Sigmoid colon (tissue), 4 donors: ENCODE results near the gene MGMT.

Experiments used
- CTCF ChIP-seq, 4 experiments: fragments of 450-650 bp in 3 of 4; fragments of 200-600 bp in 1 of 4; IDR thresholded peaks; one replicate each; pipeline ENCODE4 v1.5.1; 2016 to 2019; ENCODE audit warnings: antibody characterized with exemption in 4 of 4, mild to moderate bottlenecking in 3 of 4, moderate library complexity in 2 of 4
- POLR2A ChIP-seq, 2 donors: fragments of 450-650 bp; IDR thresholded peaks; one replicate each; pipeline ENCODE4 v1.6.1; 2016; ENCODE audit warnings: antibody characterized with exemption in 2 of 2, mild to moderate bottlenecking in 2 of 2, moderate library complexity in 2 of 2
- POLR2AphosphoS5 ChIP-seq, 4 donors: sonication (generic); formaldehyde crosslinking; IDR thresholded peaks; one replicate each; pipeline ENCODE4 v1.6.1; 2017; ENCODE audit warnings: antibody characterized with exemption in 4 of 4

GRCh38 chr10:129755158-129755591, 288.1 kb downstream of the MGMT start:
- TF ChIP-seq CTCF (IDR thresholded peaks at IDR 0.05) = no peak
- no peak for TF ChIP-seq POLR2A (IDR thresholded peaks at IDR 0.05)
- TF ChIP-seq POLR2AphosphoS5 (IDR thresholded peaks at IDR 0.05) = no peak
